ENCODE results near the gene CD80.

- TF ChIP-seq CTCF (conservative IDR thresholded peaks at IDR 0.05; ENCODE audit: low read depth, low read length) (no peak), EZH2 (IDR thresholded peaks at IDR 0.05; ENCODE audit: borderline replicate concordance, low read depth, low read length, poor library complexity, severe bottlenecking) (no peak)
Measured at GRCh38 chr3:119547227-119547626, 12.2 kb downstream of the CD80 start.
